KMS-11 (cell line): ENCODE results near the gene LCAT.

ENCODE experiments used
- H2AFZ ChIP-seq: fragments of 200-600 bp; sonication (generic); 2 replicates; pipeline ENCODE4 v1.6.1; 2016; ENCODE audit warnings: antibody characterized with exemption, mixed run types, low read depth
- H3K27ac ChIP-seq: fragments of 200-600 bp; sonication (generic); 2 replicates; pipeline ENCODE4 v1.6.1; 2016; ENCODE audit warnings: mild to moderate bottlenecking, mixed run types
- H3K27me3 ChIP-seq: fragments of 200-600 bp; sonication (generic); 2 replicates; pipeline ENCODE4 v1.6.1; 2017; ENCODE audit warnings: mild to moderate bottlenecking, low read depth, mixed run types, moderate library complexity; ENCODE audit not compliant: insufficient read depth
- H3K36me3 ChIP-seq: fragments of 200-600 bp; sonication (generic); 2 replicates; pipeline ENCODE4 v1.6.1; 2017; ENCODE audit warnings: mild to moderate bottlenecking, mixed run types; ENCODE audit not compliant: insufficient read depth
- H3K4me1 ChIP-seq: fragments of 200-600 bp; sonication (generic); 2 replicates; pipeline ENCODE4 v1.6.1; 2016; ENCODE audit warnings: mild to moderate bottlenecking, low read depth, mixed run types; ENCODE audit not compliant: poor library complexity, severe bottlenecking
- H3K4me2 ChIP-seq: fragments of 200-600 bp; sonication (generic); 2 replicates; pipeline ENCODE4 v1.7.0; 2016; ENCODE audit warnings: mild to moderate bottlenecking, mixed run types
- H3K4me3 ChIP-seq: fragments of 200-600 bp; sonication (generic); IDR thresholded peaks from 2 replicates; pipeline ENCODE4 v1.6.1; 2017; ENCODE audit warnings: low read depth, low read length, mixed read lengths; ENCODE audit not compliant: insufficient read depth
- H3K79me2 ChIP-seq: fragments of 200-600 bp; sonication (generic); 2 replicates; pipeline ENCODE4 v1.6.1; 2016; ENCODE audit warnings: low read depth, mixed run types; ENCODE audit not compliant: insufficient read depth
- H3K9ac ChIP-seq: fragments of 200-600 bp; sonication (generic); 2 replicates; pipeline ENCODE4 v1.6.1; 2016; ENCODE audit warnings: mild to moderate bottlenecking, mixed run types
- H4K20me1 ChIP-seq: fragments of 200-600 bp; sonication (generic); 2 replicates; pipeline ENCODE4 v1.6.1; 2016; ENCODE audit warnings: mild to moderate bottlenecking, mixed run types; ENCODE audit not compliant: insufficient read depth
- TF ChIP-seq, protein P1 (sequence below): fragments of 200-600 bp; sonication (generic); conservative IDR thresholded peaks from 2 replicates; pipeline ENCODE4 v1.6.1; 2017; ENCODE audit warnings: low read depth, mild to moderate bottlenecking, antibody characterized with exemption, low read length, moderate library complexity, mixed read lengths

The LCAT gene

DNA sequence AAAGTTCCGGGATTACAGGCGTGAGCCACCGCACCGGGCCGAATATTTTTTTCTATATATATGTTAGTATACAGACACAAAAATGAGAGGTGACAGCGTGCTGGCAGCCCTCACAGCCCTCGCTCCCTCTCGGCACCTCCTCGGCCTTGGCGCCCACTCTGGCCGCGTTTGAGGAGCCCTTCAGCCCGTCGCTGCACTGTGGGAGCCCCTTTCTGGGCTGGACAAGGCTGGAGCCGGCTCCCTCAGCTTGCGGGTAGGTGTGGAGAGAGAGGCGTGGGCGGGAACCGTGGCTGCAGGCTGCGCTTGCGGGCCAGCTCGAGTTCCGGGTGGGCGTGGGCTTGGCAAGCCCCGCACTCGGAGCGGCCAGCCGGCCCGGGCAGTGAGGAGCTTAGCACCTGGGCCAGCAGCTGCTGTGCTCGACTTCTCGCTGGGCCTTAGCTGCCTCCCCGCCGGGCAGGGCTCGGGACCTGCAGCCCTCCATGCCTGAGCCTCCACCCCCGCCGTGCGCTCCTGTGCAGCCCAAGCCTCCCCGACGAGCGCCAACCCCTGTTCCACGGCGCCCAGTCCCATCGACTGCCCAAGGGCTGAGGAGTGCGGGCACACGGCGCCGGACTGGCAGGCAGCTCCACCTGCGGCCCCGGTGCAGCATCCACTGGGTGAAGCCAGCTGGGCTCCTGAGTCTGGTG lies 38.2 kb upstream of the LCAT start:
- Histone ChIP-seq H3K4me1 (peaks cover 14% of the 10 kb centered on the region), H3K9ac (no peak overlapping the region)

GRCh38 chr16:67979955-67980678 lies 36.2 kb upstream of the LCAT start, which contains the start of gene DPEP3:
Gene DPEP3 (minus strand): TSS chr16:67980499. CDS start chr16:67980380, 119 bp downstream.
- TF ChIP-seq, protein P1, sequence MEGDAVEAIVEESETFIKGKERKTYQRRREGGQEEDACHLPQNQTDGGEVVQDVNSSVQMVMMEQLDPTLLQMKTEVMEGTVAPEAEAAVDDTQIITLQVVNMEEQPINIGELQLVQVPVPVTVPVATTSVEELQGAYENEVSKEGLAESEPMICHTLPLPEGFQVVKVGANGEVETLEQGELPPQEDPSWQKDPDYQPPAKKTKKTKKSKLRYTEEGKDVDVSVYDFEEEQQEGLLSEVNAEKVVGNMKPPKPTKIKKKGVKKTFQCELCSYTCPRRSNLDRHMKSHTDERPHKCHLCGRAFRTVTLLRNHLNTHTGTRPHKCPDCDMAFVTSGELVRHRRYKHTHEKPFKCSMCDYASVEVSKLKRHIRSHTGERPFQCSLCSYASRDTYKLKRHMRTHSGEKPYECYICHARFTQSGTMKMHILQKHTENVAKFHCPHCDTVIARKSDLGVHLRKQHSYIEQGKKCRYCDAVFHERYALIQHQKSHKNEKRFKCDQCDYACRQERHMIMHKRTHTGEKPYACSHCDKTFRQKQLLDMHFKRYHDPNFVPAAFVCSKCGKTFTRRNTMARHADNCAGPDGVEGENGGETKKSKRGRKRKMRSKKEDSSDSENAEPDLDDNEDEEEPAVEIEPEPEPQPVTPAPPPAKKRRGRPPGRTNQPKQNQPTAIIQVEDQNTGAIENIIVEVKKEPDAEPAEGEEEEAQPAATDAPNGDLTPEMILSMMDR, result no peak
- Histone ChIP-seq H3K27me3 (no peaks in the 10 kb centered on the region), H3K79me2 (no peaks in the 10 kb centered on the region), H3K4me1 (peaks cover 21% of the 10 kb centered on the region), H2AFZ (no peak within 1 kb of the TSS), H3K36me3 (no peaks in the 10 kb centered on the region), H3K4me3 (no peak within 1 kb of the TSS), H3K4me2 (no peak within 1 kb of the TSS), H3K27ac (no peak within 1 kb of the TSS), H4K20me1 (no peaks in the 10 kb centered on the region), H3K9ac (no peak within 1 kb of the TSS)

More for the DNA sequence above, 38.2 kb upstream of the LCAT start:
- TF ChIP-seq, protein P1, result no peak
- Histone ChIP-seq H4K20me1 (no peaks in the 10 kb centered on the region), H3K79me2 (no peaks in the 10 kb centered on the region), H3K4me2 (no peak overlapping the region), H3K27ac (no peak overlapping the region), H2AFZ (no peak overlapping the region), H3K27me3 (no peaks in the 10 kb centered on the region), H3K4me3 (no peak overlapping the region), H3K36me3 (no peaks in the 10 kb centered on the region)

GRCh38 chr16:67977469-67978227 lies 33.7 kb upstream of the LCAT start:
- no peaks in the 10 kb centered on the region for H3K36me3 ChIP-seq

DNA sequence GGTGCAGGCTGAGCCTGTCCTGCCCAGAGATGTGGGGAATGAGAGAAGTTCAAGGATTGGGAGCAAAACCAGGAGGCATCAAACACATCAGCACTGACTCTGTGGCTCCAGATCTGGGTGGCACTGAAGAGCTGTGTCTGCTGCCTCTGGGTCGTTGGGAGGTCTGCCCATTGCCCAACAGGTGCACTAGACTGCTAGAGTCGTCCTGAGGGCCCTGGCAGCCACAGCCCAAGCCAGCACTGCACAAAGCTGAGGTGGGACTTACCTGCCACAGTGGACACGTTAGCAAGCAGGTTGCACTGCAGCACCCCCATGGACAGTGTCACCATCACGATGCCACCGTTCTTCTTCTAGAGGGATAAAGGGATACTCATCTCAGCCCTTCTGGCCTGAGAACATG lies 33.1 kb upstream of the LCAT start:
- Histone ChIP-seq H3K27me3 (no peaks in the 10 kb centered on the region), H3K36me3 (no peaks in the 10 kb centered on the region), H3K79me2 (no peaks in the 10 kb centered on the region), H3K4me2 (no peak overlapping the region), H4K20me1 (no peaks in the 10 kb centered on the region), H3K27ac (no peak overlapping the region), H3K4me3 (no peak overlapping the region), H3K4me1 (peaks cover 28% of the 10 kb centered on the region), H3K9ac (no peak overlapping the region), H2AFZ (no peak overlapping the region)
- TF ChIP-seq, protein P1, result no peak

More at GRCh38 chr16:67977469-67978227, 33.7 kb upstream of the LCAT start:
- H3K27me3 ChIP-seq, result no peaks in the 10 kb centered on the region
- peaks cover 28% of the 10 kb centered on the region for H3K4me1 ChIP-seq
- no peak overlapping the region for H2AFZ ChIP-seq
- no peaks in the 10 kb centered on the region for H3K79me2 ChIP-seq
- H4K20me1 ChIP-seq, result no peaks in the 10 kb centered on the region
- H3K27ac ChIP-seq, result no peak overlapping the region
- TF ChIP-seq, protein P1, result no peak
- no peak overlapping the region for H3K9ac ChIP-seq
- no peak overlapping the region for H3K4me3 ChIP-seq
- H3K4me2 ChIP-seq, result no peak overlapping the region
